Upper lobe of left lung (tissue), 6 donors: Measurements from ENCODE around the gene CAPS. TPM values are rescaled to one million over a fixed set of nuclear protein-coding genes. Genes with fewer than 3 reads are reported as not detected.

Experiments
- ATAC-seq, 2 donors: fragments of 200-7000 bp; cut with Tn5 transposase; one replicate each; pipeline ENCODE4 v1.9.1; 2022; ENCODE audit warnings: mild to moderate bottlenecking in 2 of 2, moderate library complexity in 2 of 2; ENCODE audit not compliant: low FRiP score in 2 of 2
- DNase-seq, 2 donors: peaks; one replicate each; pipeline ENCODE4 v3.0.0-alpha.2; 2019 to 2020
- H3K27ac ChIP-seq, 4 donors: fragments of 200-600 bp; sonication (generic); one replicate each; pipeline ENCODE4 v1.5.1; 2016 to 2019
- H3K27me3 ChIP-seq, 4 donors: fragments of 200-600 bp; sonication (generic); one replicate each; pipeline ENCODE4 v1.5.1; 2017 to 2019
- H3K36me3 ChIP-seq, 4 donors: fragments of 200-600 bp; sonication (generic); one replicate each; pipeline ENCODE4 v1.5.1; 2016 to 2019
- H3K4me1 ChIP-seq, 4 donors: fragments of 200-600 bp; sonication (generic); one replicate each; pipeline ENCODE4 v1.5.1; 2018 to 2019
- H3K4me3 ChIP-seq, 4 donors: fragments of 200-600 bp; sonication (generic); one replicate each; pipeline ENCODE4 v1.5.1; 2017 to 2019; ENCODE audit warnings: mild to moderate bottlenecking in 2 of 4, moderate library complexity in 1 of 4
- H3K9me3 ChIP-seq, 4 donors: fragments of 200-600 bp; sonication (generic); one replicate each; pipeline ENCODE4 v1.5.1; 2018 to 2019
- CTCF ChIP-seq, 6 experiments: fragments of 450-650 bp in 4 of 6; fragments of 200-600 bp in 2 of 6; sonication (generic) in 2 of 6; IDR thresholded peaks; one replicate each; pipeline ENCODE4 v1.5.1; 2016 to 2019; ENCODE audit warnings: antibody characterized with exemption in 6 of 6
- EP300 ChIP-seq, 4 donors: sonication (generic); formaldehyde crosslinking; IDR thresholded peaks; one replicate each; pipeline ENCODE4 v1.5.1; 2017; ENCODE audit warnings: antibody characterized with exemption in 4 of 4, control low read depth in 2 of 4
- POLR2A ChIP-seq, 4 donors: fragments of 450-650 bp; IDR thresholded peaks; one replicate each; pipeline ENCODE4 v1.5.1; 2016 to 2017; ENCODE audit warnings: antibody characterized with exemption in 4 of 4, mild to moderate bottlenecking in 2 of 4
- POLR2AphosphoS5 ChIP-seq, 2 donors: sonication (generic); formaldehyde crosslinking; IDR thresholded peaks; one replicate each; pipeline ENCODE4 v1.5.1; 2017; ENCODE audit warnings: antibody characterized with exemption in 2 of 2
- WGBS, 2 donors: methylation state at CpG; one replicate each; pipeline ENCODE4 v1.1.5; 2017 to 2018; 5-methylcytosine and 5-hydroxymethylcytosine counted together
- total RNA-seq, 6 donors: library from RNA; depleted of rRNA in 4 of 6; stranded (reverse); fragments of >200 nt in 4 of 6; gene quantifications; one replicate each; pipeline versions ENCODE4 v1.1.0 to v1.2.1, GENCODE V29; 2016 to 2021
- donor health status: DM: no; HTN: no; CAD: no; lungs with moderate emphysema.
- donor health status: DM: no; HTN: yes; CAD: no; lungs with severe emphysema.

Gene CAPS
- total RNA-seq, 6 donors from 2014 or later = 20.6 to 414 (median 115) TPM

- H3K27ac ChIP-seq = peak overlapping the region; percentile 61 to 77 (median 70)
- no peaks in the 10 kb centered on the region for H3K27me3 ChIP-seq
- 53 to 62% methylated on average over 17 to 18 of the region's 18 CpGs for WGBS, 2 donors
- H3K36me3 ChIP-seq = peaks cover 0 to 9% (median 2%) of the 10 kb centered on the region in 4 donors
- ATAC-seq (no peak), DNase-seq (no peak)
- H3K4me3 ChIP-seq = no peak overlapping the region
- peaks cover 74 to 86% (median 81%) of the 10 kb centered on the region in 4 donors for H3K4me1 ChIP-seq
- H3K9me3 ChIP-seq = no peaks in the 10 kb centered on the region
- TF ChIP-seq CTCF (IDR thresholded peaks at IDR 0.05) (no peak), POLR2AphosphoS5 (IDR thresholded peaks at IDR 0.05) (no peak), POLR2A (IDR thresholded peaks at IDR 0.05) (no peak), EP300 (IDR thresholded peaks at IDR 0.05) (no peak)
Measured at GRCh38 chr19:5952193-5953029, 38.4 kb downstream of the CAPS start.

GRCh38 chr19:5953030-5953589, 39.1 kb downstream of the CAPS start:
- Histone ChIP-seq H3K27me3 (no peaks in the 10 kb centered on the region), H3K4me3 (no peak overlapping the region), H3K9me3 (no peaks in the 10 kb centered on the region), H3K36me3 (peaks cover 0 to 9% (median 2%) of the 10 kb centered on the region in 4 donors), H3K4me1 (peaks cover 70 to 85% (median 77%) of the 10 kb centered on the region in 4 donors), H3K27ac (peak overlapping the region; percentile 61 to 77 (median 70))
- no peak for ATAC-seq
- no peak for TF ChIP-seq EP300 (IDR thresholded peaks at IDR 0.05)
- TF ChIP-seq CTCF (IDR thresholded peaks at IDR 0.05) = no peak
- no peak for TF ChIP-seq POLR2AphosphoS5 (IDR thresholded peaks at IDR 0.05)
- TF ChIP-seq POLR2A (IDR thresholded peaks at IDR 0.05) = no peak
- DNase-seq = no peak
- 45 to 46% methylated on average over 5 of the region's 5 CpGs for WGBS, 2 donors

- no peak for TF ChIP-seq CTCF (IDR thresholded peaks at IDR 0.05)
- no peak for TF ChIP-seq POLR2AphosphoS5 (IDR thresholded peaks at IDR 0.05)
- no peak for TF ChIP-seq POLR2A (IDR thresholded peaks at IDR 0.05)
- no peak for TF ChIP-seq EP300 (IDR thresholded peaks at IDR 0.05)
- H3K27ac ChIP-seq = peak overlapping the region; percentile 61 to 77 (median 70)
- no peak for ATAC-seq
- peaks cover 0 to 9% (median 2%) of the 10 kb centered on the region in 4 donors for H3K36me3 ChIP-seq
- no peaks in the 10 kb centered on the region for H3K9me3 ChIP-seq
- no peaks in the 10 kb centered on the region for H3K27me3 ChIP-seq
- H3K4me1 ChIP-seq = peaks cover 67 to 85% (median 73%) of the 10 kb centered on the region in 4 donors
- 34 to 53% methylated on average over 11 to 17 of the region's 17 CpGs for WGBS, 2 donors
- no peak overlapping the region for H3K4me3 ChIP-seq
- no peak for DNase-seq
Measured at GRCh38 chr19:5953680-5954213, 39.7 kb downstream of the CAPS start.

- TF ChIP-seq POLR2A (IDR thresholded peaks at IDR 0.05) (no peak), EP300 (IDR thresholded peaks at IDR 0.05) (no peak), POLR2AphosphoS5 (IDR thresholded peaks at IDR 0.05) (no peak), CTCF (IDR thresholded peaks at IDR 0.05) (no peak)
- WGBS, 2 donors = 39 to 46% methylated on average over 6 of the region's 6 CpGs
- DNase-seq (no peak), ATAC-seq (no peak)
- Histone ChIP-seq H3K27me3 (no peaks in the 10 kb centered on the region), H3K4me1 (peaks cover 67 to 85% (median 71%) of the 10 kb centered on the region in 4 donors), H3K27ac (peak overlapping the region; percentile 61 to 77 (median 70)), H3K4me3 (no peak overlapping the region), H3K36me3 (peaks cover 0 to 9% (median 2%) of the 10 kb centered on the region in 4 donors), H3K9me3 (no peaks in the 10 kb centered on the region)
Measured at GRCh38 chr19:5954293-5954692, 40.2 kb downstream of the CAPS start.
